GM20431 (cell line): ENCODE data around the gene KCNC1.

Experiments used
- in situ Hi-C: fragments of 300-500 bp; cut with MseI, MboI; formaldehyde crosslinking; loops from one replicate; pipeline ENCODE4 v1.15.0; 2020; ENCODE audit warnings: low sequenced_read_pairs; ENCODE audit not compliant: unreplicated experiment

Gene KCNC1

DNA sequence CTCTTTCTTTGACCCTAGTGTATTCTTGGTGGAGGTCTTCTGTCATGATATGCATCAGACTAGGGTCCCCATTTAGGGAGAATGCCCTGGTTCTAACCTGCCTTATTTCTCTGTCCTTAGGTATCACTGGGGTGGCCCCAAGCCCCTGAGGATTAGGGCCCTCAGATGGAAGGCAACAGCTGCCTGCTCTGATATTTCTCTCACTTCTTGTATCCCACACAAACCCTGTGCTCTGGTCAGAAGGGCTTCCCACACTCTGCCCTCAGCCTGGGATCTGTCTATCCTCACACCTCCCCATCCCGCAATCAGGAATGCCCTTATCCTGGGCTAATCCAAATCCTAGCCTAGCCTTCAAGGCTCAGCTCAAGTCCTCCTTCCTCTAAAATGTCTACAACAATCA is 75.5 kb downstream of the KCNC1 start:
- in situ Hi-C loops = no loop called here

DNA sequence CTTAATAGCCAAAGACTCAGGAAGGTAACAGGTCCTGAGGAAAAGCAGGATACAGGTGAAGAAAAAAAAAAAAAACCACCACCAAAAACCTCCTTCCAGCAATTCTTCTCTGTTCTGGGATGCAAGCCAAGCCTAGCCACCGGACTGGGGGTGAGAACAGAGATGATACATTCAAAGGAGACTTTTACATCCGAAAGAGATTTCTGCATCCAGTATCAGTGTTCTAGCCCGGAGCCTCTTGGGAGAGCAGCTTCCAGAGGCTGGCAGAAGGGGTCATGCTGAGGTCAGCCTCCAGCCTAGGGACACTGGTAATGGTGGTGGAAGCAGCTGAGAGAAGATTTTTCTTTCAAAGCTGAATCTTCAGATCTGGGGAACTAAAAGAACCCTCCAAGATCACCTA is 76.2 kb downstream of the KCNC1 start:
- in situ Hi-C loops = no loop called here

DNA sequence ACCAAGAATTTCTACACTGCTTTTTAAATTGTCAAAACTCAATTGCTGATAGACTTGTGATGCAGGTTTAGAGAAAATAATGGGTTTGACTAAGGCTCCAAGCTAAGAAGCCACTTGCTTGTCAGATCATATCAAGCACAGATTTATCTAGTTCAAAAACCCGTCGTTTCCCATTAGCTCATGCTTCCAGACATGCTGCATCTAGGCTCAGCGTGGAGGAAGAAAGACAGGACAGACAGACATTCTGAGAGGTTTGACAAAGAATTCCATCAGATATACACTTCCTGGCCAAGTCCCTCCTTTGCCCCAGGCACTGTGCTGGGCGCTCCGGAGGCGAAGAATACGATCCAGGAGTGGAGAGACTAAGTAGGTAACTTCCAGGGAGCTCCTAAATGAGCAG is 76.8 kb downstream of the KCNC1 start:
- in situ Hi-C loops = no loop called here

DNA sequence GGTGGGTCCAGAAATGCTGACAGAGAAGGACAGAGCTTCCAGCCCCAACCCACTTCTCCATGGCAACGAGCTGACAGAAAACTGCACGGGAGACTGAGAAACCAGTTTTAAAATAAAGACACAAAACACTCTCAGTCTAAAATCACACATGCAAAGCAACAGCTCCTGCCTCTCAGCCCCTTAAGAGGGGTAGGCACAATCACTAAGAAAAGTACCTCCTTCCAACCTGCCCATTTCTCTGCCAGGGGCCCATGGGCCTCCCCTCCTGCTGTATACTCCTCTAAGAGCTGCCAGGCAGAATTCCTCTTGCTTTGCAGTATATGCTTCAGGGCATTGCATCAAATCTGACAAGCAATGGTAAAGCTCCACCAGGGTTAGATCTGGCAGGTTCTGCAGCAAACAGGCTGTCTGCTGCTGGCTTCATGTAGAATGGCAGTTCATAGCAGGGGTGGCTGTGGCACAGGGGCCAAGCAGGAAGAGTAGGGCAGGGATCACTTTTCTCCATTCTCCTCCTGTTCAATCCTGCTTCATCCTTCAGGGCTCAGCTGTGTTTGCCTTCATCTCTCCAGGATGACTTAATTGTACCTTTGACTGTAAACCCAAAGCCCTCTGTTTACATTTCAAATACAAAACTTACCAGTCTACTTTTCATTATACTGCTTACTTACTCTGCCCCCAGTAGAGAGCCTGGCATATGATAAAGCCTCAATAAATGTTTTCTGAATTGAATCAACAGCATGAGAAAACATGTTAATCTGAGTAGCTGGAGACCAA is 77.7 kb downstream of the KCNC1 start:
- in situ Hi-C loops = no loop called here

DNA sequence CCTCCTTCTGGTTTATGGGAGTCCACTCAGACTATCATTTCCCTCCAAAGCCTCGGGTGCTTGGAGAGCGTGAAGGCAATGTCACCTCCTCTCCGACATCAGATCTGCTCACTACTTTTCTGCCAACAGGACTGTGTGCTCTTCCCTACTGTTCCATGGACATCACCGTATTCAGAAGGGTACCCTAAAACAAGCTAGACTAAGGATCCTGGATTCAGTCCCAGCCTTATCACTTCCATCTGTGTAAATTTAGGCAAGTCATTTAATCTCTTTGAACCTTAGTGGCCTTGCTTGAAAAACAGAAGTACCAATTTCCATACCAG is 78.2 kb downstream of the KCNC1 start:
- in situ Hi-C loops = no loop called here

DNA sequence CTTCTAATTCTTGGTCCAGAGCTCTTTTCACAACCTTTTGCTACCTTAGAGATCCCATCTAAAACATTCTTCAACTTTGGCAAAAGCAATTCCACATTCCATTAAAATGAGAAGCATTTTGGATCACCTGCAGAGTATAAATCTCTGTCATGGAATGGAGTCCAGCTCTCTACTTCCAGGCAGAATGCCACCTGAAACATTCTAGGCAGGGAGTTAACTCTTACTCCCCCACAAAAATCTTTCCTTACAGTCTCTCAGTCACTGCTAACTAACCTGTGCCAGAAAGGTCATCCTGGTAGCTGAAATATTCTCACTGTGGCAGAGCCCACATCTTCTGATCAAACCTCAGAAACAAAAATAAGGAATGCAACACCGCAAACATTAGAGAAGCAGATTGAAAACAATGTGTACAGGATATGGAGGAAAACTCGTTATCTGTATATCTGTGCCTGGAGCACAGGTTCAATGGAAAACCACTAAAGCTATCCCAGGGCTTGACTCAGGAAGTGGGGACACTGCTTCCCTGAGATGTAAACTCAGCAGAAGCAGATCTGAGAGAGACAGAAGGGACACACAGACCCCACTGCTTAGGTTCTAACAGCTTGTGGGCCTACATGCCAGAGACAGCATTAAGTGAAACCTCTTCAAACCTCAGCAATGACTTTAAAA is 78.9 kb downstream of the KCNC1 start:
- in situ Hi-C loops = no loop called here

DNA sequence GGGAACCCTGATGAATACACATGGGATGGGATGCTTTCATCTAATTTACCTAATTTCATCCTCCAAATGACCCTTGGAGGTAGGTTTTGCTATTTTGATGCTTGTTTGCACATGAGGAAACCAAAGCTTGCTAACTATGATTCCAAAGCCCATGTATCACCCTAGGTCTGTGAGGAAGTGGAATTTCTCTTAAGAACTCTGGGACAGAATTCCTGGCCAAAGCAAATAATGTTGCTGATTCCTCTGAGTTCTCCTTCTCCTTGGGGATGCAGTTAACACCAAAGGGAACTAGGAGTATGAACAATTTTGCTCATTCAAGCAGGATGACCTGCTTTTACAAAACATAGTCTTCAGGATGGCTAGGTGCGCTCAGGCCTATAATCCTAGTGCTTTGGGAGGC is 80.0 kb downstream of the KCNC1 start:
- in situ Hi-C loops = no loop called here

DNA sequence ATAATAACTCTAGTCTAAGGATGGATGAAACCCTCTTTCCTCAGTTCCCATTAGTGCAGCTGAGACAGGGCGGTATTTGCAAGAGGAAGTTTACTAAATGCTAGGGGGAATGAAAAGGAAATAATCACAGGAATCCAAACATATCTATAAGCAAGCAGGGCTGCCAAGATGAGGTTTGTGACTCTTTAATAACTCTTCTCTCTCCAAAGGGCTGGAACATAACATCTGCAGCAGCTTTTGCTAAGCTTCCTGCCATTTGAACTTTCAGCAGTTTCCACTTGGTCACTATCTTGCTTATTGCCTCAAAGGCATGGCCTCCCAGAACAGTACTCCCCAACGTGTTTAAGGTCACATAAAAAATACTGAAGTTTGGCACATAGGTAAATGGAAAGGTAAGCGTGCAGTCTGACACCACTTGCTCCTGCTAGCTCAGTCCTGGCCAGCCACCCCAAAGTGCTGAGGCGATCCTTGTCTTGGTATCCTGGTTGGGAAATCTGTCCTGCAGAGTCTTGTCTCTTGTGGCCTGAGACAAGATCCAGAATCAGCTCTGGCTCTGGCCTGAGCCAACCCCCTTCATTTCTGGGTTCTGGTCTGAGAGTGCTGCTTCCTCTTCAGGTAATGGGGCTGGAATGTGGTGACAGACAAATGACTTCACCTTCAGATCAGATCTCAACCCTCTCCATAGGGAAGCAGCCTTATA is 81.8 kb downstream of the KCNC1 start:
- in situ Hi-C loops = no loop called here

DNA sequence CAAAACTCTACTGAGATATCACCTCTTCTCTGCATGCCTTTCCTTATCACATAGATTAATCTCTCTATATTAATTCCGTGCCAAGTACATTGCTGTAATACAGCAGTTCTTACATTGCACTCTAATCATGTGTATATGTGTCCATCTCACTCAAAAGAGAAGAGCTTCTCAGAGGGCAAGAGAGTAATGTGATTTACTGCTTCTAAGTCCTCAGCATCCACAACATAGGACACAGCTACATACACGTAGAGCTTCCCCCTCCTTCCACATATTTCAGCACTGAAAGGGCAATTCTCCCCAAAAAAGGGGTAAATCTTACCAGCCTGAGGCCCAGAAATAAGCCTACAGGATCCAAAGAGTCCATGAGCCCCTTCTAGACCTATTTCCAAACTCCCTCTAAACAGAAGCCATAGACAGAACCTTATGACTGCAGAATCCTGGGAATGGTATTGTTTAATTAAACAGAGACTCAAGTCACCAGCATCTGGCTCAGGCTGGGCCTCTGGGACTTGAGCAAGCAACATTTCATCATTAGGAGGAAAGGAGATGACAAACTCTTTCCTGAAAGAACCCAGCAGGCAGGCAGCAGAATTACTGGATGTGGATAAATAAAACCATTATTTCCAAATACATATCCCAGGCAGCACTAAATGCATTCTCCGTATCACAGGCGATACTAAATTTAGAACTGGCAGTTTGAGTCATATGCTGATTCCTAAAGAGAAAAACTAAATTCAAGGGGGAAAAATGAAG is 87.2 kb downstream of the KCNC1 start:
- in situ Hi-C loops = no loop called here

DNA sequence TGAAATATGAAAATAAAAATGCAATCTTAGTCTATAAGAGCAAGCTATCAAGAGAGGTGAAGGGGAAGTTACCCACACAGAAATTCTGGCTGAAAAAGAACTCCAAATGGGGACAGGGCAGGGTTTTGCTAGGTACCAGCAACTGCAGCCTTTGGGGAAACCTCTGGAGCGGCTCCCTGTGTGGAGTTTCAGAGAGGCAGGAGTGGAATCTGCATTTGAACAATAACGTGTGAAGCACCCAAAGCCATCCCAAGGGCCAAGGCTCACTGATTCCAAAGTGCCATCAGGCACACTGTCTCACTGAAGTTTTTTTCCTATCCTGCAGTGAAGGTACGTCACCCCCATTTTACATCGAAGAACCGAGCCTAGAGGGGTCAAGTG is 87.8 kb downstream of the KCNC1 start:
- in situ Hi-C loops = no loop called here

DNA sequence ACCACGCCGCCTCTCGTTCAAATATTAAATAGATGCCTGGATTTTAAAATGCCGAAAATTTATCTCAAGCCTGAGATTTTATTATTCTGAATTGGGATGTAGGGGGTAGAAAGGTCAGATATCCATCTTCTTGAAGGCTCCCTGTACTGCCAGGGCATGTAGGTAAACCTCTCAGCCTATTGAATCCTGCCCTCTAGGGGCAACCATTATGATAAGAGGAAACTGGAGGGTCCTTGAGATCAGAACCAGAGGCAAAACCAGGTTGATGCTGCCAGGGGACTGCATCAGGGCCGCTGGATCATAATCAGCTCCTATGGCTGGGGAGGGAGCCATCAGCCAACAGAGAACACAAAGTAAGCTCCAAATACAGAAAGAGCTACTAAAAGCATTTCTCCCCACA is 92.4 kb downstream of the KCNC1 start:
- in situ Hi-C loops = no loop called here

DNA sequence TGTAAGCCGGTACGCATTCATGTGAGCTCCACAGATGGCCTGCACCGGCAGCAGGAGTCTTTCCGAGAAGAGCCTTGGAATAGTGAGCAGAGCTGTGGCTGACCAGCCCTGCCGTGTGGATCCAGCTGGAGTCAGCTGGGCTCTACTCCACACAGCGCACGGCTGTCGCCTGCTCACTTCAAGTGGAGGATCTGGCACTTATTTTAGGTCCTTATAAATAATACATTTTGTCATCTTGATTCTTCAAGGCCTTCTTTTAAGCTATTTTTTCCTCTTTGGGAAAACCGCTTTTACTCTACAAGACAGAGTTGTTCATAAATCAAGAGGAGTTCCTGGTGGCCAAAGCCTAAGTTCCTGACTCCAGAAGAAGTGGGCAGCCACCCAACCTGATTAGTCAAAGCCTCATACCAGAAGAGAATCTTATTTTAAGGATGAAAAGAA is 93.8 kb downstream of the KCNC1 start:
- in situ Hi-C loops = no loop called here

DNA sequence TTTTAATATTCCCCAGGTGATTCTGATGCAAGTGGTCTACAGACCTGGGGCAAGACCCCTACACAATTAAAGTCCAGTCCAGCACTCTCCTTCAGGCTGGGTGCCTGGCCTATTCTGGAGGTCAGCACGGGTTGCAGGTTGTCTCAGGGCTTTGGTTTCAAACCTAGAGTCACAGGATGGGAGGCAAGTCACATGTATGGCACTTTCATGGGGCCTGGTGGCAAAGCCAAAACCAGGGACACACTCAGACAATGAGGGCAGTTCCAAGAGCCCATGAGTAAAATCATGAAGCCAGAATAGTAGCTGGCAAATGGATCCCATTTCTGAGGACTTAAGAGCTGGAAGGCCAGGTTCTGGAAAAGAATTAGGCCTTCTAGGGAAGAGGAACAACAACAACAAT is 96.6 kb downstream of the KCNC1 start:
- in situ Hi-C loops = no loop called here

DNA sequence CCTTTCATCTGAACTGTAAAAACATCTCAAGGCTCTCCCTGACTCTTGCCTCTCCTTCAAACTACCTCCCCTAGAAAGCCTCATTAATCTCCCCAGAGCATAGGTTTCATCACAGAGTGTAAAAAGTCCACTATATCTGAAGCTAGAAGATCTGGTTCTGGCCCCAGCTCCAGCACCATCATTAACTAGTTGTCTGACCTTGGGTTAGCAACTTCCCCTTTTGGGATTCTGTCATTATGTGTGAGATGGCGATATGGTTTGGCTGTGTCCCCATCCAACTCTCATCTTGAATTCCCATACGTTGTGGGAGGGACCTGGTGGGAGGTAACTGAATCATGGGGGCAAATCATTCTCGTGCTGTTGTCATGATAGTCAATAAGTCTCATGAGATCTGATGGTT is 97.3 kb downstream of the KCNC1 start:
- in situ Hi-C loops = no loop called here
